ENCODE data around the gene NCOA1.
"Not testable (repeated sequence)": the region's sequence is repeated elsewhere in the genome, so short reads cannot be mapped to it uniquely, and the experiment has no call there.

NCOA1 gene

DNA sequence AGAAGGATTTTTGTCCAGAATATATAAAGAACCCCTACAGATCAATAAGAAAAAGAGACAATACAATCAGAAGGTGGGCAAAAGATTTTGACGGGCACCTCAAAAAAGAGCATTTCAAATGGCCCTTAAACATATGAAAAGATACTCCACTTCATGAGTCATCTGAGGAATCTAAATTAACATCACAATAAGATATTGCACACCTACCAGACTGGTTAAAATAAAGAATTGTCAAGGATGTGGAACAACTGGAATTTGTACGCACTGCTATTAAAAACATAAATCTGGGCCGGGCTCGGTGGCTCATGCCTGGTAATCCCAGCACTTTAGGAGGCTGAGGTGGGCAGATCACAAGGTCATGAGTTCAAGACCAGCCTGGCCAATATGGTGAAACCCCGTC lies 17.0 kb upstream of the NCOA1 start:
- no peak for DNase-seq (ENCODE audit: low read depth)

DNA sequence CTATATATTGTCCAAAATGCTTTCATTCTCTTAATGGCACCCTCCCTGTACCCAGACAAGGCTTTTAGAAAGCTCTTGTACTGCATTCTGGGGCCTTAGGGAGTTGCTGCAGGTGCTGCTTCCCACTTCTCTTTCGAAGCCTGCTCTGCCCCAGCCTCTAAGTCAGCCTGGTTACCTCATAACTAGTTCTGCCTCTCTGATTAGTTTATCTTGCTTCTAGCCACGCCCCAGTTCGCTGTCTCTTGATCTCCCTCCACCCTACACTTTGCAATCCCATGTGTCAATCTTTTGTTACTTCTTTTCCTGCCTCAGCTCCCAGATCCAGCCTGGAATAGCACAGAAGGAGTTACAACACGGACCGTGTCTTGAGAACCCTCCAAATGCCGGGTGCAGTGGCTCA lies 13.8 kb upstream of the NCOA1 start:
- DNase-seq (ENCODE audit: low read depth) = no peak

DNA sequence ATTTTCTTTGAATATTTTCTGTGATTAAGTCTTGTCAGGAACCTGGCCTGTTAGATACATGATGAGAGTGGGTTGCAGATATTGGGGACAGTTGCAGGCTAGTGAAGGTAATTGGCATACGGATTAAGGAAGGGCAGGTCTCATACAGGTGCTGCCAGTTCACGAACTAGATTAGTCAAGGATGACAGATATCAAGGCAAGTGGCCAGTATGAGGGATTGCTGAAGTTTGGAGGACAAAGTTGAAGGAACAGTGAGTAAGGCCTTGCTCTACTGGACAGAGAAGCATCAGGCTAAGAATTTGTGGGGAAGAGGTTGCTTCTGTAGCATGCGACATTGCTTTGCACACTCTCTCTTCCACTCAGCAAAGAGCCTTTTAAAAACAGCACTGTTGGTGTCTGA lies 12.8 kb upstream of the NCOA1 start:
- DNase-seq (ENCODE audit: low read depth) = no peak

DNA sequence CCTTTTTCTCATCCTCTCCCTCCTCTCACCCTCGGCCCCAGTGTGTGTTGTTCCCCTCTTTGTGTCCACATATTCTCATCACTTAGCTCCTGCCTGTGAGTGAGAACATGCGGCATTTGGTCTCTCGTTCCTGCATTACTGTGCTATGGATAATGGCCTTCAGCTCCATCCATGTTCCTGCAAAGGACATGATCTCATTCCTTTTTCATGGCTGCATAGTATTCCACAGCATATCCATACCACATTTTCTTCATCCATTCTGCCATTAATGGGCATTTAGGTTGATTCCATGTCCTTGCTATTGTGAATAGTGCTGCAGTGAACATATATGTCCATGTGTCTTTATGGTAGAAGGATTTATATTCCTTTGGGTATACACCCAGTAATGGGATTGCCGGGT lies 10.8 kb upstream of the NCOA1 start:
- no peak for DNase-seq (ENCODE audit: low read depth)

DNA sequence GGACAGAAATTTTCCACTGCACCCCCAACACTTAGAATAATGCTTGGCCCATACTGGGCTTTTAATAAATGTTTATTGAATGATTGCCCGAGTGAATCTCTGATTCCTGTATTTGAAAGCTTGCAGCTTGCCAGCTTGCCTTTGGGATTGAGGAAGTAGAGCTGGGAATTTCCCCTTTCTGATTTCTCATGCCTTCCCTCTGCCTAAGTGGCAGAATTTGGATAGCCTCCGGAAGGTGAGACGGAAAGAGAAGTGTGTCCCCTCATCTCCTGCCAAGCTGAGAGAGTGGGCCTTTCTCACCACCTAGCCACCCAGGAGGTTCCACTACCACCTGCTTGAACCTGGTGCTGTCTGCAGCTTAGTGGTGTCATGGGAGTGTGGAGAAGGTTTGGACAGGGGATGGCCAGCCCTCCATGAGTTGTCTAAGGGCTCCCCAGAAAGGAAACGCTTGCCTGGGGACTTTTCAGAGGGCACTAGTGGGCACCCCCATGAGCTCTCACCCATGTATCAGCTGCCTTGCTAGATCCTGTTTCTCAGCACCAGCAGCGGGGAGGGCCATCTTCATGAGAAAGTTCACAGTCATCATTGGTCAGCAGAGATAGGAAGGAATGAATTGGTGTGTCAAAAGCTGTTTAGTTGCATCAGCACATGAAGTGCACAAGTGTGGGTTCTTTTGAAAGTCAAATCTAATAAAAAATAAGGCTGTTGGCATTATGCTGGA lies 8.6 kb upstream of the NCOA1 start:
- no peak for DNase-seq (ENCODE audit: low read depth)

DNA sequence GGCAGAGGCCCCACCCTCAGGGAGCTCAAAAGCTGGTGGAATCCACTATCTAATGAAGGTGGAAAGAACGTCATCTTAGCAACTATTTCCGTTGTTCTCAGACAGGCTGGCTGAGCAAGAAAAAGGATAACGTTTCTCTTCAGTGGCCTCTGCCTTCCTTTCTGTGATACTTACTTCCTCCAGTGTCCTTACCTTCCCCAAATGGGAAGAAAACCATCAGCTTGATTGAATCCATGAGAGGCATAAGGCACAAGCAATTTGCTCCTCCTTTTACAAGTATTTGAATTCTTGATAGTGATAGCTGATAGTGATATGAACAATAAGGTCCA lies 8.1 kb upstream of the NCOA1 start:
- DNase-seq (ENCODE audit: low read depth) = no peak

DNA sequence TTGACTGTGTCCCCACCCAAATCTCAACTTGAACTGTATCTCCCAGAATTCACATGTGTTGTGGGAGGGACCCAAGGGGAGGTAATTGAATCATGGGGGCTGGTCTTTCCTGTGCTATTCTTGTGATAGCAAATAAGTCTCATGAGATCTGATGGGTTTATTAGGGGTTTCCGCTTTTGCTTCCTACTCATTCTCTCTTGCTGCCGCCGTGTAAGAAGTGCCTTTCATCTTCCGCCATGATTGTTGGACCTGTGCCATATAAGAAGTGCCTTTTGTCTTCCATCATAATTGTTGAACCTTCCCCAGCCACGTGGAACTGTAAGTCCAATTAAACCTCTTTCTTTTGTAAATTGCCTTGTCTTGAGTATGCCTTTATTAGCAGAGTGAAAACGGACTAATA lies 6.4 kb upstream of the NCOA1 start:
- DNase-seq (ENCODE audit: low read depth) = not testable (repeated sequence)

DNA sequence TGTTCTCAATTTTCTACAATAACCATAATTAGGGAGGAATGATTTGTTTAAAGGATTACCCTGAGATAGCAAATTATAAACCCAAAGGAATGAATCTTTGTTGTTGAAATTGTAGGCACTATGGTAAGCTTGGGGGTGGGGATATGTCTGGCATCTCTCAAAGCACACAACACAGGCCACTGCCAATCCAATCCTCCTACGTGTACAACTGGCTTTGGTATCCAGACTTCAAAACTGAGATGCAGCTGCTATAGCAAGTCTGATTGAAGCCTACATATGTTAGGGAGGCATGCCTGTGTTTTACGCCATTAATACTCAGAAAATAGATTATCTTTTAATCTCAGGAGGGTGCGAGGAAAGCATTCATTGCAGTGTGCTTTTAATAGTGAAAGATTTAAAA lies 5.9 kb upstream of the NCOA1 start:
- DNase-seq (ENCODE audit: low read depth) = no peak

DNA sequence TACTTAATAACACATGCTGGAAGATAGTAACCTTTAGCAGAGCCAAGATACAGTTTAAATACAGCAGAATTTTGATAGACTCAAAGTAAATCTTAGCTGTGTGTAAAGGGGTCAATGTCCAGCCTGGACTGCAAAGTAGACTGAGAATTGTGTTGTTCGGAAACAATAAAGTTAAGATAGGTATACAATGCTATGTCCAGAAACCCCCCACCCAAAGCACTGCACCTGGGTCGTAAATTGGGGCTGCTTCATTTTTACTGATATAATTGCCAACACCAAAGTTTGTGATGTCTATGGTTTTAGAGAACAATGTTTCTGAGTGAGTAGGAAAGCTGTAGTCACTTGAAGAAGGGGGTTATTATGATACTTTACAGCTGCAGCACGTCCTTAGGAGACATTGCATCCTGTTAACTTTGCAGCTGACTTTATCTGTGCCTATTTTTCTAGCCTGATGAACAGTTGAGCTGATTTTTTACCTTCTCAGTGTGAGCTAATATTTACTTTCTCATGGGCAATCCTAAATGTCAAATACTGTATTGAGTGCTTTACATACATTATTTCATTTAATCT lies 4.3 kb upstream of the NCOA1 start:
- no peak for DNase-seq (ENCODE audit: low read depth)

DNA sequence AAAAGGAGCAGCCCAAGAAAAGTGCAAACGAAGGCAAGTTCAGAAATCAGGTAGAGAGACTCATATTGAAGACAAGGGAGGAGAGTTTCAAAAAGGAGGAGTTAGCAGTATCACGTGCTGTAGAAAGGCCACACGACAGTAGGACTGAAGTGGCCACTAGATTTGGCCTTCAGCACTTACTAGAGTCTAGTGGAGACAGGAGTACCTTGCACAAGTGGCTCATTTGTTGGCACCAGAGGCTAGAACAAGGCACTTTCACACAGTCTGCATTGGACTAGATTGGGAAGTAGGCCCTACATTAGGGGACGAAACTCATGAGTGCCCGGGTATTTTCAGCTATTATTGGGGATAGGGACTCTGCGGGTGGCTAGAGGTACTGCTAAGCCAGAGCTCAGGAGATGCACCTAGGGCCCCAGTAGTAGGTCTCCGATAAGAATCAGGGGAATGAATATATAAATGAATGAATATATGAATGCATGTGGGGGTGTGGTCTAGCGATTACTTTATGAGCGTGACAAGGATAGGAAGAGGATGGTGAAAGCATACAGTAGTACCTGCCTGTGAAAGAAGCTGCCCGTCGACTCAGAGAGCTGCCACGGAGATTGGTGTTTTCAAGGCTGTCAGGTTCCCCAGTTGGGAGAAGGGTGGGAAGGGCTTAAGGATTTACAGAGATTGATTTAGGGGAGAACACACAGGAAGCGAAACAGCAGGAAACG lies 1.4 kb upstream of the NCOA1 start:
- no peak for DNase-seq (ENCODE audit: low read depth)

DNA sequence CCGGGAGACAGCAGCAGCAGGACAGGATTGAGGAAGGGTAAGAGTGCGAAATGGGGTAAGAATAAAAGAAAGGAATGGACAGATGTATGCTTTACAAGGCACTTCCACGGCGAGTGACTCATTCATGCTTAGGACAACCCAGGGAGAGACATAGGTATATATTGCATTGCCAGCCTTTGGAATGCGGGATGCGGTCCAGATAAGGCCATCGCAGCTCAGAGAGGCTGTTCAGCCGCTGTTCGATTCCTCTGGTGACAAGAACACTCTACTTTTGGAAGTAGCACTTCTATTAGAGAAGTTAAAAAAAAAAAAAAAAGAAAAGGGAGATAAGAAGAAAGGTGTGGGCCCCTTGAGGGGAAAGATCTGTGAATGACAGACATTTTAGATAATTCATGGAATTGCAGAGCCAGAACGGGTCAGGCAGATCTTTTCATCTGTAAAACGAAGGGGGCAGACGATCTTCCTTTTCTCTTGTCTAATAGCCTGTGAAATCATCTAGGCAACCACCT lies 819 bp upstream of the NCOA1 start:
- DNase-seq (ENCODE audit: low read depth) = no peak

DNA sequence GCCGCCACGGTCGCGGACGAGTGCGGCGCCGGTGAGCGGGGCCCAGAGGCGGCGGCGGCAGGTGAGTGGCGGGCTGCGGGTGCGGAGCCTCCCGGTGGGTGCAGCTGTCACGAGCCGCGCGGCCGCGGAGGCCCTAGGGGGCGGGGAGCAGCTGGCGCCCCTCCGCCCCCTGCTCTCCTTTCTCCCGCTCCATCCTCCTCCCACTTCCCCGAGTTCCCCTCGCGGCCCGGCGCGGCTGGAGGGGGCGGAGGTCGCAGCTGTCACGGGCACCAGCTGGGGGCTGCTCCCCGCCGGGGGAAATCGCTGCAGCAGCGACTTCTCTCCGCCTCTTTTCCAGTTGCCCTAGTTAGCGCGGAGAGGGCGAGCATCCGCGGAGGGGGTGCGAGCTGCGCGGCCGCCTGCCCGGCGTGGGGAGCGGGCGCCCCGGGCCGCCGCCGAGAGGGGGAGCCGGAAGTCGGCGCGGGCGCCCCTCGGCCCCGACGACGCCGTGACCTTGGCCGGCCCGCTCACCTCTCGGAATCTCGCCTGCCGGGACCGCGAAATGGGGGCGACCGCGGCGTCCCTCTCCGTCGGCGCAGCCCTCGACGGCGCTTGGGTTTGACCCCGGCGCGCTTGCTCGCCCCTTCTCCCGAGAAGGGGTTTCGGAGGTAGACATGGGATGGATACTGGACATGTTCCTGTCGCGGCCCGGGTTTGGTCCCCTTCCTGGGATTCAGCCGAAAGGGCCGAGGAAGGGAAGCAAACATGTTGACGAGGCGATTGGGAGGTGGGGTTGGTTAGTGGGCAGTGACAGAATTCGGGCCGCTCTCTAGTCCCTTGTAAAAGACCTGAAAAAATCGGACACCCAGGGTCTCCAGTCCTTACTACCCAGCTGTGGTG lies 727 bp downstream of the NCOA1 start:
- peak; percentile 49 for DNase-seq (ENCODE audit: low read depth)

DNA sequence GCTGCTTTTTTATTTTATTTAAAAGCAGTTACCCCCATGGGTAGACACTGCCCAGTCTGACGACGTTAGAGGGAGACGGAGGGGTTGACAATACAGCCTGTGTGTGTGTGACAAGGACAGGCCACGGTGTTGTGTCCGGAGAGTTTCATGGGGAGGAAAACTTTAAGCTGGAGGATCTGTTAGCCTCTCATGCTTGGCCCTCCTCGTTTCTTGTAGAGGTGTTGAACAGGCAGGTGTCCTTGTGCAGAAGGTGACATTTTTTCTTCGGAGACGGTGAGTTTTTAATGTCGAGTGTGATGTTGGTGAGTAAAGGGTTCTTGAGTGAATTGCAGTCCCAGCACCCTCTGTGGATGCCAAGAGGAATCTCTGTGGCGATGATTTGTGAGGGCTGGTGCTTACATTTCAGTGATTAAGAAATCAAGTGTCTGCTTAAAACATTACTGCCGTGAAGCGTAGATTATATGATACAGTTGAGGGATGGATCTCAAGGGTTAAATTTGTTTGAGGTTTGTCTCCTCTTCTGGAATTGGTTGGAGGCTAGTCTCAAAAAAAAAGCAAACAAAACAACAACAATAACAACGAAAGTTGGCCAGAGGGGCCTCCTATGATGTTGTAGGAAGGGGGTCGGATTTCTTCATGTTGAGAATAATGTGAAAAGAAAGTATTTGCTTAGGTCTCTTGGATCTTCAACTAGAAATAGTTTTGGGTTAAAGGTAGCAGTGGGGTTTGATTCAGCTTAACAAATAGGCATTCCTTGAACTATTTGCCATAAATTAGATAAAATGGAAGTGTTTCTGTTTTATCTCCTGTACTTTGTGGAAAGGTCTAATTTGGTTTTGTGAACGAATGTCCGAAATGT lies 1.6 kb downstream of the NCOA1 start:
- no peak for DNase-seq (ENCODE audit: low read depth)

DNA sequence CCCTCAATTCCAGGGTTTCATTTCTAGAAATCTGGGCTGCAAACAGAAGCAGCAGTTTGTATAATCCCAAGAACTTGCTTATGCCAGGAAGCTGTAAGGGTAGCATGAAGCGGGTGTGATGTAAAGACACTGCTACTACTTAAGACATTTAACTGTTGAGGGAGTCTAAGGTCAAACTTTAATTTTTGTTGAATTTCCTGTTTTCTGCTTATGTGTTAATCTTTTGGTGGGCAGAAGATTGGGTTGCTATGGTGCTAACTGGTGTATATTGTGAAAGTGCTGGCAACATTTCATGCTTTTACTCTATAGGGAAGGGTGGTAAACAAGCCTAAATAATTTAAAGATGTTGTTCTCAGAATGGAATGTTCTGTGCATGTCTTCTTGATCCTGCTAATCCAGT lies 2.7 kb downstream of the NCOA1 start:
- no peak for DNase-seq (ENCODE audit: low read depth)

DNA sequence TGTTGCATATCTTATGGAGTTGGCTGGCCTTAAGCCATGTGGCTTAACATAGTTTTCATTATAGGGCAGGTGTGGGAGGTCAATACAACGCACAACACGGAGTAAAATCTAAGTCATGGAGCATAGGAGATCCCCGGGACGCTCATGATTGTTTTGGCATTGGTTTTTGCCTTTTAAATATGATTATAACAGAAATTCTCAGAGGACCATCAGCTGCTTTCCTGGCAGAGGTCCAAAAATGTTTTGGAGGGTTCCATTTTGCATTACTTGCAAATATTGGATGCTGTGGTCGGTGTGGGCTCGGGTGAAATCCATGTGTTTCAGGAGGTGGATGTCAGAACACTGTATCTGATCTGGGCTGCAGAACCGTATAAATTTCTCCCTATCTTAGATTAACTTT lies 3.4 kb downstream of the NCOA1 start:
- no peak for DNase-seq (ENCODE audit: low read depth)

DNA sequence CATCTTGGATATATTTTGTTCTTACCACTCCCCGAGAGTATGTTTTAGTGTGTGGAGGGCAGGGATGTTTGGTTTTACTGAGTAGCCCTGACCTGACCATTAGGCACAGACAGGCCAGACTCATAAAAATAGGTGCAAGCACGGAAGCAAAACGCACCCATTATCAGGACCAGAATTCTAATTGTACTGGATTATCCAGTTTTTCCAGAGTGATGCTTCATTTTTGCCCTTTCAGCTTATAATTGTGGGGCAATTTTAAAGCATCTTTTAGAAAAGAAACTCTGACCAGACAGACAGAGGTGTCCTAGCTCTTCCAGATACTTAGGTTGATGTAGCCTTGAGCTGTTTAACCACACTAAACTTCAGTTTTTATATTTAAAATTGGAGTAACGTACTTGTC lies 4.4 kb downstream of the NCOA1 start:
- no peak for DNase-seq (ENCODE audit: low read depth)

DNA sequence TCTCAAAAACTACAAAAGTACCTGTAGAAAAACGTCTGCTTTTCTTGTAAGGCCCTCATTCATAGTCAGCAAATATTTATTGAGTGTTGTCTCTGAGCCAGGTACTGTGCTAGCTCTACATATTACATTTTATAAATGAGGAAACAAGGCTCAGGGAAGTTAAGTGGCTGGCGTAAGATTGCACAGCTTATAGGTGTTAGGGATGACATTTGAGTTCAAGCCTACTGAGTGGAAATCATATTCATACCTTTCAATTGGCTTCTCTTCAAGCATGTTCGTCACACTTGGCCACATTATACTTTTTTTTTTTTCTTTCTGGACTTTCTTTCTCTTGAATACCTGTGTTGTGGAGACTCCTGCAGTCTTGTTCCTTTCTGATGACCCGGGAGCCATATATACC lies 5.9 kb downstream of the NCOA1 start:
- no peak for DNase-seq (ENCODE audit: low read depth)

DNA sequence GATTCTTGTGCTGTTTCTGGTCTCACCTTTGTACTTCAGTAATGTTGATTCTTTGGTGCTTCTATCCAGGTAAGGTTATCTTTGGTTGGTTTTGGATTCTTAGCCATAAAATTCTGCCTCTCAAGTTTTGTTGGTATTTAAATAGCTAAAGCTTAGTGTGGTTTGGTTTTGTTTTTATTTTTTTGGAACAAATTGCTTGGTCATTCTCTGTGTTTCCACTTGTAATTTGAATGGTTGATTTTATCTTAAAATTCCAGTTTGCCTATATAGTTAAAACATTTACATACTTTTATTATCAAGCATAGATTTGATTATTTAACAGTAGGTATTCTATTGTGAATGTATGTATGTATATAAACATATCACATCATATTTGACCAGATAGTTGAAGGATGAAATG lies 6.6 kb downstream of the NCOA1 start:
- DNase-seq (ENCODE audit: low read depth) = no peak

DNA sequence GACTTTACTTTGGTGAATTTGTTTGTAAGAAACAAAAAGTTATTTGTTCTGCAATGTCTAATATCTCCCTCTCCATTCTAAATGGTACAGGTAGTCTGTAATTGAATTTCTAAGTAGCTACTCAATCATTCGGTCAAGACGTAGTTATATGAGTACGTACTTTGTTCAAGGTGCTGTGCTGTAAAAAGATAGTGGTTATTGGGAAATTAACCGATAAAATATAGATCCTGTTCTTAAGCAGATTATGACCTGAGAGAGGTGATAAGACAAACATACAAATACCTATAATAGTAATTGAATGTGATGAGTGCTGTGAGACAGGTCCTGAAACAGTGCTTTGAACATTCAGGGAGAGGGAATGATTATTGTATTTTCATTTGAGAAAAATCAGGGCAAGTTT lies 7.1 kb downstream of the NCOA1 start:
- DNase-seq (ENCODE audit: low read depth) = no peak

DNA sequence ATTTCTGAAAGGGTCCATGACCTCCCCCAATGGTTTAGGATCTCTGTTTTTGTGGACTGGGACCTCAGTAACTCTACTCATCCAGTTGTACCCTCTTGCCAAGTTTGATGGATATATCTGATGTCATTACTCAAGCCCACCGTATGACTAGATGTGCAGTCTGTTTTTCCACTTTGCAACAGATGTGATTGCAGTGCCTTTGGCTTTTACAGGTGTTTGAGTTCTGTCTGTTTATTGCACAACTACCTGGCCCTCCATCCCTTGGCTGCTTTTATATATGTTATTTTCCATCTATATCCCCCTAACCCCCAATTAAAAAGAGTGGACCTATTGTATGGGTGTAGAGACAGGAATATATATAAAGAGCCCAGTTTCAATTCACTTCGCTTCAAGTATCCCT lies 10.8 kb downstream of the NCOA1 start:
- DNase-seq (ENCODE audit: low read depth) = no peak

DNA sequence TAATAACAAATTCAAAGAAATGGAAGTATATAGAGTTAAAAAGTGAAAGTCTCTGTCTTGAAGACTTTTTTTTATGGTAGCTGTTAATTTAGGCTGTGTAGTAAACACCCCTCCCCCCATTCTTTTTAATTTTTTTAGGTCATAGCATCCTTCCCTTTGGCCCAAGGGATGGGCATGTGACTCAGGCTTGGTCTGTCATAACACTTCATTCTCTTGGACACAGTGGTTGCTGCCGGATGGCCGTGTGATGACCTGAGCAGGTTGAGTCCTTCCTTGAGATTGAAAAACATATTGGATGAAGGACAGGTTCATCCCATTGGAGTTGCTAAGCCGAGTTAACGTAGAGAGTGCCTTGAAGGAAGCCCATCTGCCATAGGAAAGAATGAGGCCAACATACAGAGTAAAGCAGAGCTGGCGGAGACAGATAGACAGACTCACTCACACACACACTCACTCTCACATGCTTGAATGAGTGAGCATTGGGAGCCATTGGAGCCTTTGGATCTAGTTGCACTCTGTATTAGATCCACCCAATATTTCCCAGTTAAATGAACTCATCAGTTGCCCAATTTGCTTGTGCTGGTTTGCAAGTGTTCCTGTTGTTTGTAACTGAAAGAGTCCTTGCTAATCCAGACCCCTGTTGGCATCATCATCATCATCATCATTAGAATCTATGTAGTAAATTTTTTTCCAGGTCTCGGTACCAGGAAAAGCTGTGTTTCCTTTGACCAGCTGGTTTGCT lies 14.7 kb downstream of the NCOA1 start:
- no peak for DNase-seq (ENCODE audit: low read depth)

Data from stimulated activated CD8-positive, alpha-beta memory T cell treated with anti-CD3 and anti-CD28 coated beads, Interleukin-12 subunit alpha, Interleukin-12 subunit beta, amount 100 ng/mL, for 4 hours (primary cell).